NCI-H748 (cell line): ENCODE data around the gene SLC16A12.
A peak's percentile ranks its signal among the peaks of the same experiment; 100 is the strongest.
"Not testable (repeated sequence)": the region's sequence is repeated elsewhere in the genome, so short reads cannot be mapped to it uniquely, and the experiment has no call there.

Experiments
- DNase-seq: peaks from one replicate; lab custom pipeline; 2025; ENCODE audit not compliant: unreplicated experiment; lab: John Stamatoyannopoulos, UW

Gene SLC16A12

DNA sequence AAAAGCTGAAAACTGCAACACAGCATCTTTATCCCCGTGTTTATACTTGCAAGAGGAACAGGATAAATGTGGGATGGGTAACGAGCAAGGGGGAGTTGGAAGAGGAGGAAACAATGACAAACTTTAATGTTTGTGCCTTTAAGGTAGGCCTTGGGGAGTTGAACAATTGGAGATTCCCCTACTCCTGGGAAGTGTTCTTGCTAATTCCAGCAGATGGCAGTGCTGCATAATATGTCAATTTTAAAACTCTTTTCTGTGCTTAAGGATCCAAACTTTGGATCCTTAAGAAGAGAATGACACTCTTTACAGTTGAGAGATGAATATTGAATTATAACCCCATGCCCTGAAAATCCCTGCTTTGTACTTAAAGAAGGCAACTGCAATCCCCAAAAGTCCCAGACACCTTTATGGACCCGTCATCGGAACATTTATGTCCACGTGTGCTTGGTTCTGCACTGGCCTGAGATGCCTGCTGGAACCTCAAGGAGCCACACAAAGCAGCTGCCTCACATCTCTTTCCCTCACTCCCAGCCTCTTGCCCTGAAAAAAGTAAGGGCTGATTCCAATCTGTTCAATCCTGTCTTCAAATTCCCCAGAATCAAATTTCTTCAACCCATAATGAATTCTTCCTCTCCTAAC is 109.0 kb downstream of the SLC16A12 start:
- DNase-seq: peak; percentile 52

- no peak for DNase-seq
These were observed 110.4 kb downstream of the SLC16A12 start for GRCh38 chr10:89425000-89425399.

GRCh38 chr10:89421018-89421476 is 114.3 kb downstream of the SLC16A12 start:
- DNase-seq: no peak

- no peak for DNase-seq
These were observed 115.8 kb downstream of the SLC16A12 start for GRCh38 chr10:89419548-89419947.

DNA sequence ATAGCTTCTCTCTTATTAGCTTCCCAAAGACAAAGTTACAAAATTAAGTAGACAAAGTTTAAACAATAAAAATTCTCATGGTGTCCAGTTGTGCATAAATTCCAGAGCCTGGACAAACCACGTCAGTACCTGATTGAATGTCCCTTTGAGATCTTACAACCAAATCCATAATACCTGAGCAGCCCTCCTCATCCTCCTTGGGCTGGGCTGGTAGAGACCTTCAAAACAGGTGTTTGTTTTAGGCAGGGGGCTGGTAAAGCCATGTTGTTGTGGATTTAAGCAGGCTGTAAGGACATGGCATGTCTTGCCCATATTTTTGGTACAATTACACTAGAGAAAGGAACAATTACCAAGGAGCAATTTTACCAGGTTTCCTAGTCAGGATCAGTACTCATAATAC is 118.9 kb downstream of the SLC16A12 start:
- no peak for DNase-seq

- DNase-seq: peak; percentile 58
These were observed 120.2 kb downstream of the SLC16A12 start for GRCh38 chr10:89414879-89415821.

- peak; percentile 82 for DNase-seq
These were observed 121.1 kb downstream of the SLC16A12 start, which contains the start of gene IFIT5 for GRCh38 chr10:89414146-89414878. IFIT5 (plus strand) TSS chr10:89414568; CDS start chr10:89414799, 231 bp downstream.

DNA sequence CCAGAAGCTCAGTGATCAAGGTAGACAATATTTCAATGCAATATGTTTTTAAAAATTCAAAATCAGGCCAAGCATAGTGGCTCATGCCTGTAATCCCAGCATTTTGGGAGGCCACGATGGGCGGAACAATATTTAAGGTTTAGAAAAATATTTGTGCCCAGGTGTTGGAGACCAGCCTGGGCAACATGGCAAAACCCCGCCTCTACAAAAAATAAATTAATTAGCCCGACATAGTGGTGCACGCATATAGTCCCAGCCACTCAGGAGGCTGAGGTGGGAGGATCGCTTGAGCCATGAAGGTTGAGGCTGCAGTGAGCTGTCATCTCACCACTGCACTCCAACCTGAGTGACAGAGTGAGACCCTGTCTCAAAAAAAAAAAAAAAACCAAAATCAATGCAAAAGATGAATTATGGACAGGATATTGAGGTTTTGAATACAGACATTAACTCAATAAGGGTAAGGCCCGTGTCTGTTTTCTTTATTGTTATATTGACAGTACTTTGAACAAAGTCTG is 121.9 kb downstream of the SLC16A12 start:
- no peak for DNase-seq

- not testable (repeated sequence) for DNase-seq
These were observed 123.1 kb downstream of the SLC16A12 start for GRCh38 chr10:89412276-89412675.

DNA sequence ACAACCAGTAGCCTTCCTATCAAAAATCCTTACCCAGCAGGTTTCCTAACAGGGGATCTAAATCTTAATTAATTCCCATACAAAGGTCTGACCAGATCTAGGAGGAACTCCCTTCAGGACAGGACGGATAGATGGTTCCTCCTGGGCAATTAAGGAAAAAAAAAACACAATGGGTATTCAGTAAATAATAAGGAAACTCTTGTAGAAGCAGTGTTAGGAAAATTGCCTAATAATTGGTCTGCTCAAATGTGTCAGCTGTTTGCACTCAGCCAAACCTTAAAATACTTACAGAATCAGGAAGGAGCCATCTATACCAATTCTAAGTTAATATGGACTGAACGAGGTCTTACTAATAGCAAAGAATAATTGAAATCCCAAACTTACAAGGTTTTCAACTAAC is 124.3 kb downstream of the SLC16A12 start:
- DNase-seq: peak; percentile 54

DNA sequence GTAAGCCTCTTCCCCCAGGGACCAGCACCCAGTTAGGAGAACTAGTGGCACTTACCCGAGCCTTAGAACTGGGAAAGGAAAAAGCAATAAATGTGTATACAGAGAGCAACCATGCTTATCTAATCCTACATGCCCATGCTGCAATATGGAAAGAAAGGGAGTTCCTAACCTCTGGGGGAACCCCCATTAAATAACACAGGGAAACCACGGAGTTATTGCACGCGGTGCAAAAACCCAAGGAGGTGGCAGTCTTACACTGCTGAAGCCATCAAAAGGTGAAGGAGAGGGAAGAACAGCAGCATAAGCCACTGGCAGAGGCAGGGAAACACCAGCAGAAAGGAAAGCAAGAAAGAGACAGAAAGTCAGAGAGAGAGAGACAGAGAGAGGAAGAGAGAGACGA is 124.8 kb downstream of the SLC16A12 start:
- DNase-seq: not testable (repeated sequence)

- not testable (repeated sequence) for DNase-seq
These were observed 126.1 kb downstream of the SLC16A12 start for GRCh38 chr10:89409282-89409681.

GRCh38 chr10:89407792-89408191 is 127.6 kb downstream of the SLC16A12 start:
- DNase-seq: not testable (repeated sequence)

DNA sequence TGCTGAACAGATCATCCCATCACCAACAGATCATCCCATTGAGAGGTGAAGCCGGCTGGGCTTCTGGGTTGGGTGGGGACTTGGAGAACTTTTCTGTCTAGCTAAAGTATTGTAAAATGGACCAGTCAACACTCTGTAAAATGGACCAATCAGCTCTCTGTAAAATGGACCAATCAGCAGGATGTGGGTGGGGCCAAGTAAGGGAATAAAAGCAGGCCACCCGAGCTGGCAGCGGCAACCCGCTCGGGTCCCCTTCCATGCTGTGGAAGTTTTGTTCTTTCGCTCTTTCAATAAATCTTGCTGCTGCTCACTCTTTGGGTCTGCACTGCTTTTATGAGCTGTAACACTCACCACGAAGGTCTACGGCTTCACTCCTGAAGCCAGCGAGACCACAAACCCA is 129.2 kb downstream of the SLC16A12 start:
- not testable (repeated sequence) for DNase-seq

GRCh38 chr10:89404104-89405047 is 131.0 kb downstream of the SLC16A12 start:
- no peak for DNase-seq

GRCh38 chr10:89403043-89403442 is 132.4 kb downstream of the SLC16A12 start:
- no peak for DNase-seq

DNA sequence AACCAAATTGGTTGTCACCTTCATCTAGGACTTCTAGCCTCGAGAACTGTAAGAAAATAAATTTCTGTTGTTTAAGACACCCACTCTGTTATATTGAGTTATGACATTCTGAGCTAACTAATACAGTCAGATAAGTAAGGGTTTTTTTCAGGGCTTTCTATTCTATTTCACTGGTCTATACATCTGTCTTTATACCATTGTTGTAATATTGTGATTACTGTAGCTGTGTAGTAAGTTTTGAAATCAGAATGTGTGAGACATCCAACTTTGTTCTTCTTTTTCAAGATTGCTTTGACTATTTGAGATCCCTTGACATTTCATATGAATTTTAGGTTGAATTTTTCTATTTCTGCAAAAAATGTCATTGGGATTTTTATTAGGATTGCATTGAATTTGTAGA is 135.4 kb downstream of the SLC16A12 start:
- DNase-seq: no peak

DNA sequence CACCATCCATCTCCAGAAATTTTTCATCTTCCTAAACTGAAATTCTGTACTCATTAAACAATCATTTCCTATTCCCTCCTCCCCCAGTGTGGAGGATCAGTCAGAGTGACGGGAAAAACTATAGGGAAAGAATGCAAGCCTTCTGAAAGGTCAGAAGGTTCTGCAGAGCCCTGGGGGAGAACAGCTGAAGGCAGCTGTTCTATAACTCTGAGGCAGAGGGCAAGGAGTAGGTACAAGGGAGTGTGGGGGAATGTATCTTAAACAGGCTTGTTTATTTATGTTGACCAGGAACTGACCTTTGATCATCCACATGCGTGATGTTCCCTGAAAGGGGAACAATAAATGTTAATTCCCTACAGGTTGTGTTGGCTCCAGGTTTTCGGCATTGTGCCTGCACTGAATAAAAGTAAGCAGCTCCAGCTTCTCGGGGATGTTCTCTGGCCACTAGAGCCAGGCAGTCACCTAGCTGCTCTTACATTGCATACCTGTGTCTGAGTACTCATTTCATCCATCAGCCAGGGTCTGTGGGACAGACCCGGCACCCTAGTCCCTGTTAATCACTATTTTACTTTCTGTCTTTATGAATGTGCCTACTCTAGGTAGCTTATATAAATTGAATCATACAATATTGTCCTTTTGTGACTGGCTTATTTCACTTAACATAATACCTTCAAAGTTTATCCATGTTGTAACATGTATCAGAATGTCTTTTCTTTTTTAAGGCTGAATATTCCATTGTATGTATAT is 137.2 kb downstream of the SLC16A12 start:
- DNase-seq: no peak

DNA sequence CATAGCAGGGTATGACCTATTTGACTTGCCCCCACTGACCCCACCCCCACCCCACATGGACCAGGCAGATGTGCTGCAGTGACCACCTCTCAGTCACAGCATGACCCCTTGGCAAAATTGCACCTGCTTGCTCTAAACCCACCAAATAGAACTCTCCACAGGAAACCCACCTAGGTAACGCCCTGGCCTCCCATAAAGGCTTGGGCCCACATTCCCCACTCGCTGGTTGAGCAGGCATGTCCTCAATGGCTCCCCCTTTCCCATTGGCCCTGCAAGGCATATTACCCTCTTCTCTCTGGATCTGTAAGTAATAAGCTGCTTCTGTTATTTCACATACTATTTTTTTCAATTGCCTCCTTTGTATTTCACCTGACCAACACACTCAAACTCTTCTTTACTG is 140.3 kb downstream of the SLC16A12 start:
- no peak for DNase-seq
